PFSK-1 (cell line): ENCODE data around the gene SMG1.

Source experiments
- POLR2AphosphoS5 ChIP-seq: IDR thresholded peaks from 2 replicates; pipeline ENCODE4 v1.6.1; 2012; ENCODE audit warnings: low read depth, mild to moderate bottlenecking, control low read depth, low read length, moderate library complexity
- TAF1 ChIP-seq: IDR thresholded peaks from 2 replicates; pipeline ENCODE4 v1.6.1; 2012; ENCODE audit warnings: low read length, control low read depth, borderline replicate concordance; ENCODE audit not compliant: insufficient read depth

DNA sequence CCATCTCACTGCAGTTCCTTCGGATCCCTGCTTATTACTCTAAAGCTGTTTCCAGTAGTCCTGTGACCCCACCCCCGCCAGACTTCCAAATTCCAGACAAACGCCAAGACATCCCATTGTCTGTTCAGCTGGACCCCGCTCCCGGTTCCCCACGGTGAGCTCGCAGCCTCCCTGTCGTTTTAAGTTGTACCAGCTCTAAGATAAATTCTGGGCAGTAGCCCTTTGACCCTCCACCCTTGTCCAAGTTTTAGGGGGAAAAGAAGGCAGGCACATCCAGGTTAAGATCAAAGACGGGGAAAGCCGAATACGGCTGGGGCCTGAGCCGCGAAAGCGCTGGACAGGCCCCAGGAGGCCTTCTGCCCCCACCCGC lies 125.4 kb downstream of the SMG1 start:
- TF ChIP-seq POLR2AphosphoS5 (no peak), TAF1 (no peak)
